Gastroesophageal sphincter (tissue), 4 donors: ENCODE measurements around the gene TBX1. TPM values are rescaled to one million over a fixed set of nuclear protein-coding genes. Genes with fewer than 3 reads are reported as not detected.

Experiments used
- ATAC-seq: fragments of 150-250 bp; one replicate; pipeline ENCODE4 v1.9.1; 2016; ENCODE audit warnings: mild to moderate bottlenecking, moderate library complexity
- H3K27ac ChIP-seq, 4 donors: fragments of 200-600 bp; sonication (generic) in 3 of 4; 1 replicate in 3 of 4; 2 replicates in 1 of 4; pipeline ENCODE4 v1.5.1; 2016 to 2019
- H3K27me3 ChIP-seq: fragments of 200-600 bp; sonication (generic); one replicate; pipeline ENCODE4 v1.5.1; 2019
- H3K36me3 ChIP-seq, 2 donors: fragments of 200-600 bp; sonication (generic); one replicate each; pipeline ENCODE4 v1.5.1; 2019; ENCODE audit warnings: control low read depth in 1 of 2
- H3K4me1 ChIP-seq, 3 donors: fragments of 200-600 bp; sonication (generic); 1 replicate in 2 of 3; 2 replicates in 1 of 3; pipeline ENCODE4 v1.5.1; 2016 to 2019; ENCODE audit warnings: control low read depth in 2 of 3
- H3K4me3 ChIP-seq, 2 donors: fragments of 200-600 bp; sonication (generic); one replicate each; pipeline ENCODE4 v1.5.1; 2019; ENCODE audit warnings: mild to moderate bottlenecking in 1 of 2, moderate library complexity in 1 of 2
- H3K9me3 ChIP-seq, 3 donors: fragments of 200-600 bp; sonication (generic); one replicate each; pipeline ENCODE4 v1.5.1; 2017 to 2019; ENCODE audit warnings: control low read depth in 2 of 3
- EP300 ChIP-seq: sonication (generic); formaldehyde crosslinking; IDR thresholded peaks from one replicate; pipeline ENCODE4 v1.6.1; 2017; ENCODE audit warnings: antibody characterized with exemption, mild to moderate bottlenecking
- POLR2A ChIP-seq, 2 donors: fragments of 450-650 bp; IDR thresholded peaks; one replicate each; pipeline ENCODE4 v1.6.1; 2017; ENCODE audit warnings: antibody characterized with exemption in 2 of 2, mild to moderate bottlenecking in 2 of 2, moderate library complexity in 1 of 2
- POLR2AphosphoS5 ChIP-seq: sonication (generic); formaldehyde crosslinking; IDR thresholded peaks from one replicate; pipeline ENCODE4 v1.6.1; 2017; ENCODE audit warnings: antibody characterized with exemption
- whole genome bisulfite sequencing, 2 donors: methylation state at CpG; one replicate each; pipeline ENCODE4 v1.1.5; 2018; ENCODE audit warnings: low coverage in 1 of 2; 5-methylcytosine and 5-hydroxymethylcytosine counted together
- total RNA-seq, 4 donors: library from RNA; depleted of rRNA; stranded (reverse); fragments of >200 nt; gene quantifications; one replicate each; pipeline ENCODE4 v1.1.0, GENCODE V29; 2016
- TF ChIP-seq, protein P1 (sequence below), 4 experiments: fragments of 200-600 bp in 2 of 4; fragments of 450-650 bp in 2 of 4; sonication (generic) in 1 of 4; IDR thresholded peaks; one replicate each; pipeline ENCODE4 v1.5.1; 2017 to 2019; ENCODE audit warnings: antibody characterized with exemption in 4 of 4, mild to moderate bottlenecking in 2 of 4, moderate library complexity in 2 of 4

TBX1 gene
- total RNA-seq, 4 donors from 2014 or later: 0.31 to 2.7 (median 1.2) TPM

DNA sequence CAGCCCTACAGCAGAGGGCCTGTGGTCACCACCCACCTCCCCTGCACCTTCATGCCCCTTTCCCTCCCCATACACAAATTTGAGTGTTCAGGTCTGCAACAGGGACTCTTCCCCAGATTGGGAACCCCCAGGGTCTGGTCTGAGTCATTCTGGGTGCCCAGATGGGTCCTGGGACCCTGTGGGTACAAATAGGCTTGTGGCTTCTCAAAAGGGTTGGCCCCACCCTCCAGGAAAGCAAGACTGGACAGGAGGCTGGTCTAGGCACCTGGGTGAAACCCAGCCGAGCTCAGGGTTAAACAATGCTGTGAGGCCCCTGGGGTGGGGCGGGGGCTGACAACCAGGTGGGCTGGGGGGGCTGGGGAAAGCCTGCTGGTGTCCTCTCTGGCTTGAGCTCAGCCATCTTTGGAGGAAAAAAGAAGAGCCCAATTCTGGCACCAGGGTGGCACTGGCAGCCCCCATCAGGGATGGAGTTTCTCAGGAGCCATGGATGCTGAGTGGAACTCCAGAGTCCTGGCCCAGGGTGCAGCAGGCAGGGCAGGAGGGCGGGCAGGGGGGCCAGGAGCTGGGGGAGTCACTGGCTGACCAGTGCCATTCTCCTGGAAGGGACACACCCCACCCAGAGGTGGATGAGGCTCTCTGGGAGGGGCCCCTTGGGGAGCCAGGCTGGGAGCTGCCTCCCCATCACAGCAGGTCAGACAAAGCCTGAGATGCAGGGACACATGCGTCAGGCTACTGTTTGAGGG is 45.2 kb upstream of the TBX1 start:
- Histone ChIP-seq H3K27ac (peak overlapping the region in 1 of 4 donors; percentile 75), H3K36me3 (peaks cover 0 to 5% of the 10 kb centered on the region in 2 donors), H3K9me3 (no peaks in the 10 kb centered on the region), H3K4me3 (peak overlapping the region in 1 of 2 donors; percentile 71), H3K4me1 (peaks cover 0 to 63% (median 27%) of the 10 kb centered on the region in 3 donors), H3K27me3 (peaks cover 32% of the 10 kb centered on the region)
- TF ChIP-seq POLR2A (IDR thresholded peaks at IDR 0.05) (no peak), POLR2AphosphoS5 (no peak), EP300 (no peak)
- TF ChIP-seq, protein P1, sequence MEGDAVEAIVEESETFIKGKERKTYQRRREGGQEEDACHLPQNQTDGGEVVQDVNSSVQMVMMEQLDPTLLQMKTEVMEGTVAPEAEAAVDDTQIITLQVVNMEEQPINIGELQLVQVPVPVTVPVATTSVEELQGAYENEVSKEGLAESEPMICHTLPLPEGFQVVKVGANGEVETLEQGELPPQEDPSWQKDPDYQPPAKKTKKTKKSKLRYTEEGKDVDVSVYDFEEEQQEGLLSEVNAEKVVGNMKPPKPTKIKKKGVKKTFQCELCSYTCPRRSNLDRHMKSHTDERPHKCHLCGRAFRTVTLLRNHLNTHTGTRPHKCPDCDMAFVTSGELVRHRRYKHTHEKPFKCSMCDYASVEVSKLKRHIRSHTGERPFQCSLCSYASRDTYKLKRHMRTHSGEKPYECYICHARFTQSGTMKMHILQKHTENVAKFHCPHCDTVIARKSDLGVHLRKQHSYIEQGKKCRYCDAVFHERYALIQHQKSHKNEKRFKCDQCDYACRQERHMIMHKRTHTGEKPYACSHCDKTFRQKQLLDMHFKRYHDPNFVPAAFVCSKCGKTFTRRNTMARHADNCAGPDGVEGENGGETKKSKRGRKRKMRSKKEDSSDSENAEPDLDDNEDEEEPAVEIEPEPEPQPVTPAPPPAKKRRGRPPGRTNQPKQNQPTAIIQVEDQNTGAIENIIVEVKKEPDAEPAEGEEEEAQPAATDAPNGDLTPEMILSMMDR (IDR thresholded peaks at IDR 0.05): no peak
- no peak for ATAC-seq
- WGBS, 2 donors: no CpG with 5 or more reads among the region's 4 CpGs

DNA sequence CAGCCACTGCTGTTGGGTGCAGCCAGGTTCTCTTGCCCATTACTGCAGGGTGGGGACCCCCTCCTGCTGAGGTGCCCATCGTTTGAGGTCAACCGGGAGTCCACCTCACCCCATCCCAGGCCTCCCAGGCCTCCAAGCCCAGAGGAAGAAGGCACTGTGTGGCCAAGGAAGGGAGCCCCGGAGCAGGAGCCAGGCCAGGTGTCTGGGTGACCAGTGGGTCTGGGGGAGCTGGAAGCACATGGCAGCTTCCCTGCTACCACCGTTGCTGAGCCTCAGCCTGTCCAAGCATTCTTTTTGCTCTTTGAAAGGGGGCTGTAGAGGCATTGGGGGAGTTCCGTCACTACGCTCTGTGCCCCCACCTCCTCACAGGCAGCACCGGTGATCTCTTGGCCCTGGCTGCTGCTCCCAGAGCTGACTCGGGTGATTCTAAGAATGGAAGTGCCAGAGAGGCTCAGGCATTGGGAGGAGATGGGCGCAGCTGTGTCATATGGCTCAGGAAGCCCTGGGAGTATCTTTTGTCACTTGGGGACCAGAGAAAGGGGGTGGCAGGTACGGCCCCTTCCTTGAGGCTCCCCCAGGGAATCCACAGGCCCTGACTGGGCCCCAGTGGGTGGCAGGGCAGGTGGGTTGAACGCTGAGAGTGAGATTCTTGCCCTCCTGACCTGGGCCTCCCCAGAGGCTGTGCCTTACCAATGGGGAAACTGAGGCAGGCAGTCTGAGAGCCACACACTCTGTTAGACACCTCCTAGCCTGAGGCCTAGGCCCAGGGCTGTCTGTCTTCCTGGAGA is 44.3 kb upstream of the TBX1 start:
- Histone ChIP-seq H3K9me3 (no peaks in the 10 kb centered on the region), H3K36me3 (peaks cover 0 to 14% of the 10 kb centered on the region in 2 donors), H3K4me3 (no peak overlapping the region), H3K27me3 (peaks cover 36% of the 10 kb centered on the region), H3K4me1 (peaks cover 0 to 63% (median 27%) of the 10 kb centered on the region in 3 donors), H3K27ac (no peak overlapping the region)
- no CpG with 5 or more reads among the region's 11 CpGs for WGBS, 2 donors
- no peak for ATAC-seq
- no peak for TF ChIP-seq EP300
- TF ChIP-seq, protein P1 (IDR thresholded peaks at IDR 0.05): no peak
- no peak for TF ChIP-seq POLR2AphosphoS5
- no peak for TF ChIP-seq POLR2A (IDR thresholded peaks at IDR 0.05)

DNA sequence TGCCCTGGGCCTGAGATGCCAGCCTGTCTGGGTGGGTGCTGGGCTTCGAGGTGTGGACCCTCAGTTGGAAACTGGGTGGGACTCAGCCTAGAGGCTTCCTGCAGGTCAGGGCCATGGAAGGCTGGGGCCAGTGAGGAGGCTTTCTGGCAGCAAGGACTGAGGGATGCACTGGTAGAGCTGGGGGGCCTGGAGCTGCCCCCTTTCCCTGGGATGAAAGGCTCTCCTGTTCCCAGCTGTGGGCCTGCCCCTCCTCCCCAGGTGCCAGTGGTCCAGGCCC is 43.8 kb upstream of the TBX1 start:
- Histone ChIP-seq H3K27me3 (peaks cover 42% of the 10 kb centered on the region), H3K4me3 (no peak overlapping the region), H3K4me1 (peaks cover 0 to 63% (median 27%) of the 10 kb centered on the region in 3 donors), H3K9me3 (no peaks in the 10 kb centered on the region), H3K36me3 (peaks cover 0 to 20% of the 10 kb centered on the region in 2 donors), H3K27ac (no peak overlapping the region)
- TF ChIP-seq POLR2A (IDR thresholded peaks at IDR 0.05) (no peak), POLR2AphosphoS5 (no peak), EP300 (no peak)
- TF ChIP-seq, protein P1 (IDR thresholded peaks at IDR 0.05): no peak
- WGBS, 2 donors: no CpG with 5 or more reads among the region's 1 CpG
- ATAC-seq: no peak

DNA sequence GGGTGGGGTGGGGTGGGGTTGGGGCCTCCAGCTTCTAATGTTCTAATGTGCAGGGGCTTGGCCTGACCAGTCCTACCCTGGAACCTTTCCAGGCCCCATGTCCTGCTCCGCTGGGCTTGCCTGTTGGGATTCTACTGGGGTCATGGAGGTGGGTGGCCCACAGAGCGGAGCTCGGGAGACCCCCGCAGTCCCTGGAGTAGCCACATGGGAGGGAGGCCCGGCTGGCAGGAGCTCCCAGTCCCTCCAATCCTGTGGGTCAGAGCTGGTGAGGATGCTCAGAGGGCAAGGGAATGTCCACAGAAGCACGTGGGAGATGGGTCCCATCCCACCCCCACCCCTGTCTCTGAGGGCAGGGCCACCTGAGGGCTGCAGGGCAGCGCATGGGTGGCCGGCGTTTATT is 43.4 kb upstream of the TBX1 start:
- no peak for ATAC-seq
- WGBS, 2 donors: 40 to 60% methylated on average over 1 of the region's 9 CpGs
- TF ChIP-seq POLR2A (IDR thresholded peaks at IDR 0.05): no peak
- TF ChIP-seq POLR2AphosphoS5: no peak
- TF ChIP-seq, protein P1 (IDR thresholded peaks at IDR 0.05): no peak
- no peak for TF ChIP-seq EP300
- peaks cover 46% of the 10 kb centered on the region for H3K27me3 ChIP-seq
- H3K36me3 ChIP-seq: peaks cover 0 to 24% of the 10 kb centered on the region in 2 donors
- H3K27ac ChIP-seq: peak overlapping the region in 1 of 4 donors; percentile 77
- no peak overlapping the region for H3K4me3 ChIP-seq
- H3K4me1 ChIP-seq: peaks cover 0 to 63% (median 27%) of the 10 kb centered on the region in 3 donors
- no peaks in the 10 kb centered on the region for H3K9me3 ChIP-seq
